HG02938 (cell line): ENCODE data around the gene RBM33.
"Not testable (repeated sequence)": the region's sequence is repeated elsewhere in the genome, so short reads cannot be mapped to it uniquely, and the experiment has no call there.

Experiments used
- ATAC-seq: cut with Tn5 transposase; IDR thresholded peaks from one replicate; pipeline ENCODE4 v1.9.1; 2021; ENCODE audit warnings: mild to moderate bottlenecking, moderate library complexity; ENCODE audit not compliant: unreplicated experiment

Gene RBM33

DNA sequence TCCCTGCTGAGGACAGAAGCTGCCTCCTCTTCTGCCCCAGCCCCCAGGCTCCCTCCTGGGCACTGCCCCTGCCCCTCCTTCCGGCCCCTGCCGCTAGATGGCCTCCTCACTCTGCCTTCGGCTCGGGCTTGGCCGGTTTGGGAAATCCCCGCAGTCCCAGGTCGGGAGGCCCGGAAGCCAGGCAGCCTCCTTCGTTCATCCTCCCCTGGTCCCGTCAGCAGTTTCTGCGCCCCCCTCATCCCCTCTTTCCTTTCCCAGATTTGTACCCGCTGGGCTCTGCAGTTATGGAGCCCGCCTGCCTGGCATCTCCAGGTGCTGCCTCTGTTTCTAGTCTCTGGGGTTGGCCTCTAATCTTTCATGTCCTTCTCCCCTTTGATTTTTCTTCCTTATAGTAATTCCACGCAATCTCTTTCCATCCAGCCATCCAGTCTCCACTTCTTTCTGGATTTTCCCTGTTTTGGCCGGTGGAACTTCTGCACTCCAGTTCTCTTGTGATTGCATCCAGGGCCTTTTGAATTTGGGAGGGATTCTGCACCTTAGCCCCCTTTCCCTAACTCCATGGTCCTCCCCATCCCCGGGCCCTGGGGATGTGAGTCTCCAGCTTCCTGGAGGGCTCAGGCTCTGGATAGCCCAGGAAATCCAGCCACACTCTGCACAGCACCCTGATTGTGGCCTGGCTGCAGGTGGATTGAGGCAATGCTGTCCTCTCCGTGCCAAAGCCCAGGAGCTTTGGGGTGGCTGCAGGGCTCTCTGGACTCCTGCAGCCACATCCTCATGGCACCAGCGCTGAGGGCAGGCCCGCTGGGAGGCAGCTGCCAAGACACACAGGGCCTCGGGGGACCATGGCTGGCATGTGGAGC lies 171.1 kb downstream of the RBM33 start:
- ATAC-seq, result peak; percentile 77

DNA sequence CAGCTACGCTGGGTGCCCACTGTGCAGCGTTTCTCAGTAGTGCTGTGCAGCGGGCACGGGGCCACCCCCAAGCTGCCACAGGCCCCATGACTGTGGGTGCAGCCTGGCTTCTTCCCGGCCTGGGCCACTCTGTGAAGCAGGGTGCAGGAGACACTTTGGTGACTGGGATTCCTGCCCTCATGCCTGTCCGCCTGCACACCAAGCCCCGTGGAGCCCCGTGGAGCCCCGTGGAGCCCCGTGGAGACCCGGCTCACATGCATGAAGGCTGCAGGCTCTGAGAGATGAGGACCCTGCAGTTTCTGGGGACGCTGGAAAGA lies 171.7 kb downstream of the RBM33 start:
- ATAC-seq, result no peak

DNA sequence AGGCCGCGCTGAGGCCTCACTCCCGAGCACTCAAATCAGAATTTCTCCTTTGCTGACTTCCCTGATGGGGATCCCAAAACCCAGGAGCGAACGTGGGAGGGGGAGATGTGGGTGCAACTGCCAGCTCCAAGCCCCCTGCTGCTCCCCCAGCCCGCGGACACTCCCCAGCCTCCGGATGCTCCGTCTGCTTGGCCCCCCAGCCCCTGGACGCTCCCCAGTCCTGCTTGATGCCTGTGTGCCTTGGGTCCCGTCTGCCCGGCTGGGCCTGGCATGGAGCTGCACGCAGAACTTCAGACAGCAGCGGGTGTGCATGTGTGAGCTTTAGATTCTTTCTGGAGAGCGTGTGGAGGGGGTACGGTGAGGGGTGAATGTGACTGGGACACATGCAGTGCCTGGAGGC lies 172.5 kb downstream of the RBM33 start:
- no peak for ATAC-seq

DNA sequence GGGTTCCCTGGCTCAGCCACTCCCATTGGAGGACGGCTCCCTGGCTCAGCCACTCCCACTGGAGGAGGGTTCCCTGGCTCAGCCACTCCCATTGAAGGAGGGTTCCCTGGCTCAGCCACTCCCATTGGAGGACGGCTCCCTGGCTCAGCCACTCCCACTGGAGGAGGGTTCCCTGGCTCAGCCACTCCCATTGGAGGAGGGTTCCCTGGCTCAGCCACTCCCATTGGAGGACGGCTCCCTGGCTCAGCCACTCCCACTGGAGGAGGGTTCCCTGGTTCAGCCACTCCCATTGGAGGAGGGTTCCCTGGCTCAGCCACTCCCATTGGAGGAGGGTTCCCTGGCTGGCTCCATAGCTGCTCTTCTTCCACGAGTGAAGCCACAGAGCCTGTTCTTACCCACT lies 173.1 kb downstream of the RBM33 start:
- not testable (repeated sequence) for ATAC-seq

DNA sequence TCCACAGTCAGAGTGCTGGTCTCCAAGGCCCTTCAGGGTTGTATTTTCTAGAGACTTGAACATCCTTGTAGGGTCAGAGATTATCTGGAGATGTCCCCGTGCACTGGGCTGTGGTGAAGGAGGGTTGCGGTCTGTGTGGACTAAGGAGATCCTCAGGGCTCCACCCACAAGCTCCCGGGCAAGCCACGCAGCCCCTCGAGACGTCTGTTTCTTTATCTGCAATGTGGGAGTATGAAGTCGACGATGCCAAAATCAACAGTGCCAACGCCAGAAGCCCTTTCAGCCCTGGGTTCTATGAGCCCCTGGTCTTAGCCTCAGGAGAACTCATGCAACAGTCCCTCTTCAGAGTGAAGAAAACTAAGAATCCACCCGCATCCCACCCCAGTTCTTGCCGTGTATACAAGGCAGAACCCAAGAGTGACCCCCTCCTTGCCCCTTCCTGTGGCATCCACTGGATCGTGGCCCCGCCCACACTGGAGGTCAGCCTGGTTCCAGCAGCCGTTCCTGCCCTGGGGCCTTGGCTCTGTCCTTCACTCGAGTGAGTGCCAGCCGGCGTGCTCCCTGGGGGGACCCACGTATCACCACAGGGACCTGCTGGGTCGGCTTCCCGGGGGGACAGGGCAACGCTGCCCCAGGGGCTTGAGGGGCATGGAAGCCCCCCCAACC lies 173.8 kb downstream of the RBM33 start:
- no peak for ATAC-seq

DNA sequence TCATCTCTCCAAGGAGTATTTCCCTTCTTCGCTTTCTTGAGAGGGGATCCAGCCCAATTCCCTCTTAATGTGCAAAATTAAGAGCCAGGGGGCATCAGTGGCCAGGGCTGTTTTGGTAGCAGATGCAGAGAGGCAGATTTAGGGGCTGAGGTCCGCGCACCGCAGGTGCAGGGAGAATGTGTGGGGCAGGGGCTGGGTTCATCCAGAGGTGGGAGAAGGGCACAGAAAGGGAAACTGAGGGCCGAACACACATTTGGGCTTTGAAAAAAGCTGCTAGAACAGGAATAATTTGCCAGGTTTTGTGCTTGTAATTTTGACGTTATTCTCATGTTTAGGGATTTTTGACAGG lies 174.3 kb downstream of the RBM33 start:
- ATAC-seq, result no peak

DNA sequence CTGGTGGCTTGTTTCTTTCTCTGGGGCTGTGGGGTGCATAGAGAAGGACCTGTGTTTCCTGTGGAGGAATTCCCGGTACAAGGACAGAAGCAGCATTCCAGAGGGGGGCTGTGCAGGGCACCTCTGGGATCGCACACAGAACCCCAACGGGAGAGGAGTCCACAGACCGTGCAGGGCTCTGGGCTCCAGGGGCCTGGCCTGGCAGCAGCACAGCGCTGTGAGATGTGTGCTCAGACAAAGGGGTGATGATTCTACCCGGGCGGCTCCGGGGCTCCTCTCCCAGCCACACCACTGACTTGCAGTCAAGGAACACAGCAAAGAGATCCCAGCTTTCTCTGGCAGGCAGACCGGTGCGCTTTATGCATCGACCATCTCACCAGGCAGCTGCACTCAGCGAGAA lies 174.7 kb downstream of the RBM33 start:
- ATAC-seq, result no peak

DNA sequence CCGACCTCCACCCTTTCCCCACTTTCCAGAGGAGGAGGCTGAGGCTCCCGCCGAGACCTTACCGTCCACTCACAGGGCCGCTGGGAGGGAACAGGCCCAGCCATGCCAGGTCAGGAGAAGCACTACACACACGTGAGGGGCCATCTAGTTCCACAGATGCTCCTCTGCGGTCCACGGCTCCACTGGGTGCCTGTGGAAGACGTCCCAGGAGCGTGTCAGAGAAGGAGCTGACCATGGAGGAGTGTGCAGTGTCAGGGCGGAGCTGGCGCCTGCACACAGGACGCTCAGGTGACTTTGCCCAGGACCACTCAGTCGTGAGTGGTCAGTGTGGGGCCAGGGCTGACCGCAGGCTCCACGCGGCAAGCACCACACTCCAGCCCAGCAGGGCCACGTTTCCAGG lies 175.8 kb downstream of the RBM33 start:
- ATAC-seq, result no peak

DNA sequence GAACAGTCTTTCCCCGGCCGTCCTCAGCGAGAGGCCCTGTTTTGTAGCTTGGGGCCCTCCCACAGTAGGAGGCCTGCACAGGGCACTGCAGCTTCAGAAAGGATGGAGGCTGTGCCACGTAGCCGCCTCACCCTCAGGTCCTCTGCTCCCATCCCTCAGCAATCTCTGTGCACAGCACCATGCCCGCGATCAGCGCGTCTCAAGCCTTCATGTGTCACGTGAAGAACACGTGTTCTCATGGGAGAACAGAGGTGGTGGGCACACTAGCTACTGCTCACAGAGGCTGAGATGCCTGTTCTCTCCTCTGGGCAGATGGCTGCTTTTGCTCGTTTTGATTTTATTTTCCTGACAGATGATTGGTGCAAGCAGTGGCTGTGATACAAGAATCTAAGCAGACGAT lies 176.3 kb downstream of the RBM33 start:
- no peak for ATAC-seq

DNA sequence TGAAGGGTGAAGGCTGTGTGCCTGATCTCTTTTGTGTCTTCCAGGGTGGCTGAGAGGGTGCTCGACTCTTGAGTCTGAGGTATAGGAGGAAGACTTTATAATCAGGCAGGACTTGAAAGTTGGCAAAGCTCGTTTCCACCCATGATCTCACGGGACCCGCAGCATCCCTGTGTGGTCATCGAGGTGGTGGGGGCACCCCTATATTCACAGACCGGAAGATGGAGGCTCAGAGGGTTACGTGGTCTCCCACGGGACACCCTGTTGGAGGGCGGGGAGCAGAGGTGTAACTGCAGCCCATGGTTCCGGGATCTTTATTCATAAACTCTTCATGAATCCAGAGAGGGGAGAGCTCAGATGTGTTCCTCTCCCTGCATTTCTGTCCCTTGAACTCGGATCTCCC lies 177.4 kb downstream of the RBM33 start:
- no peak for ATAC-seq

DNA sequence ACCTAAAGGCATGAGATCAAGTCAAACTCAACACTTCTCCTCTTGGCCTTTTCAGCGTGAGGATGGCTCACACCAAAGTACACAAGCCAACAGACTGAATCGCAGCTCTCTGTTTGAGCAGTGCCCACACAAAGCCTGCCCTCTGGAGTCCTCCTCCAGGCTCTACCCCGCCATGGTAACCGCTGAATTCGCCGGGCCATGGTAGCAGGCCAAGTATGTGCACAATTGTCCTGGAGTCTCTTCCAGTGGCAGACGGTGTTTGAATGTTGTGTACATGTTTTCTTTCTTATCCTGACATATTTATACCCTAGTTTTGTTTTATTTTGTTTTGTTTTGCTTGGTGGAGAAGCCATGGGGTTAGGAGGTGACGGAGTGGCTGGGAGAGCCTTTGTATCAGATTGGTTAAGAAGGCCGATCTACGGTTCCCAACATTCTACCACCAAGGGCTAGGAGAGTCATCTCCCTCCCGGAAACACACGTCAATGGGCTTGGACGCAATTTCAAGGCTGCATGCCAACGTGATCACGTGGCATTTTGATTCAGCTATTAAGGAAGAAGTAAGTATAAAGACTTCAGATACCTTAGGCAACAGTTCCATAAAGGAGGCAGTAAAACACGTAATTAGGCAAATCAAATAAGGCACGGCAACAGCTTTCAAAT lies 179.9 kb downstream of the RBM33 start:
- no peak for ATAC-seq

DNA sequence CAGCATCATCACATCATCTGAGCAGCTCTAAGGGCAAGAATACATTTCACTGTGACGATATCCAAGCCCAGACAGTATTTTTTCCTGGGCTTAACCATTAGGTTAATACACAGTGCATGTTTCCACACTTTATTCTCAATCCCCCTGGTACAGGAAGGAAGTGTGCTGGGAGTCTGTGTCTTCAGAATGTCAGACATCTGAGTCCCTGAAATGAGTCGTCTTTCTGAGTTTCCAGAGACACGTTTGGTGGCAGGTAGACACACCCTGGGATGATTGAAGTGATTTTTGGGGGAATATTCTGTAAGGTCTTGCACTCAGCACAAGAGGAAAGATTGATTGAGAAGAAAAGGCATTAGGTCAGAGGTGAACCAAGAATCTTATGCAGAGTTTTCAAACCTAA lies 180.9 kb downstream of the RBM33 start:
- ATAC-seq, result no peak

DNA sequence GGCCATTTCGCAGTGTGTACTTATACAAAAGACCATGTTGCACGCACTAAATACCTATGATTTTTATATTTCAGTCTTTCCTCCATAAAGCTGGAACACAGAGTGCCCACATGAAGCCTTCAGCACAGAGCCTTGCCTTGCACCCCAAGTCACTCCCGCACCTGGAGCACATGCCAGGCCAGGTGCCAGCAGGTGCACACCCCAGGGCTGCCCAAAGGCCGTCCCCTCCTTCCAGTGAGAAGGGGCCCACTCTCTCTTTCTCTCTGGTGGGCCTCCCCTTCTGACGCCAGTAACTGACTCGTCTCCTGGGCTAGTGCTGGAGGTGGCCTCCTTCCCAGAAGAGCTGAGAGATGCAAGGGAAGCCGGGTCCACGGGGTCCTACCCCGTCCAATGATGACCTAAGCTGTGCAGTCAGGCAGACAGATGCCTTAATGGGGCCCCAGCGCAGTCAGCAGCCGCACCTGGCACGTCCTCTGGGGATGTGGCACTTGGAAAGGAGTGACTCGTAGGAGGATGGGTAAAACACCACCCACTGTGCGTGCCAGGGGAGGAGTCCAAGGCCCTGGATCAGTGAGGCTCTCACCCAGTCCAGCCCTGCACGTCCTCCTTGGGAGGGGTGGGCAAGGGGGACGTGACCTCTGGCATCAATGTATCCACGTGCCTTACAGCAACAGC lies 185.5 kb downstream of the RBM33 start:
- no peak for ATAC-seq
